ENCODE measurements around the gene LRRC32. TPM values are rescaled to one million over a fixed set of nuclear protein-coding genes. Genes with fewer than 3 reads are reported as not detected.

LRRC32 gene
- total and polyA plus RNA-seq, 9 of the 15 experiments (the other 6 are each of a cell fraction or from before 2014, with no cell fraction given), result 0.10 to 0.50 (median 0.19) TPM; not detected in 5

GRCh38 chr11:76670485-76671236 is at the start of gene LRRC32 (continued):
- TF ChIP-seq ZNF586 (CRISPR knock-in tag; conservative IDR thresholded peaks at IDR 0.05) (no peak), MXI1 (IDR thresholded peaks at IDR 0.05; ENCODE audit: low read depth, low read length) (no peak), KAT2B (IDR thresholded peaks at IDR 0.05; ENCODE audit: low read depth, low read length) (no peak), MLLT1 (IDR thresholded peaks at IDR 0.05) (0 out of 4 replicates have a peak, but pooled peaks of 1 of the 2 experiments have one; percentile 37), CHD4 (IDR thresholded peaks at IDR 0.05; ENCODE audit: insufficient read depth, insufficient replicate concordance, low read depth, low read length, poor library complexity, severe bottlenecking) (no peak), E2F5 (CRISPR knock-in tag; IDR thresholded peaks at IDR 0.05) (no peak), ZKSCAN1 (IDR thresholded peaks at IDR 0.05; ENCODE audit: low read depth, low read length) (no peak), FOXJ2 (tag; IDR thresholded peaks at IDR 0.05) (no peak), TAF15 (IDR thresholded peaks at IDR 0.05; ENCODE audit: low read depth, low read length) (no peak), DMBX1 (CRISPR knock-in tag; IDR thresholded peaks at IDR 0.05; ENCODE audit: borderline replicate concordance) (no peak), CREBBP (IDR thresholded peaks at IDR 0.05; ENCODE audit: low read depth, low read length) (no peak), ATF2 (CRISPR knock-in tag; IDR thresholded peaks at IDR 0.05) (no peak), ZNF764 (CRISPR knock-in tag; IDR thresholded peaks at IDR 0.05; ENCODE audit: low read depth) (no peak), ZNF79 (CRISPR knock-in tag; IDR thresholded peaks at IDR 0.05; ENCODE audit: low read depth) (no peak)
- TF ChIP-seq, protein P1, sequence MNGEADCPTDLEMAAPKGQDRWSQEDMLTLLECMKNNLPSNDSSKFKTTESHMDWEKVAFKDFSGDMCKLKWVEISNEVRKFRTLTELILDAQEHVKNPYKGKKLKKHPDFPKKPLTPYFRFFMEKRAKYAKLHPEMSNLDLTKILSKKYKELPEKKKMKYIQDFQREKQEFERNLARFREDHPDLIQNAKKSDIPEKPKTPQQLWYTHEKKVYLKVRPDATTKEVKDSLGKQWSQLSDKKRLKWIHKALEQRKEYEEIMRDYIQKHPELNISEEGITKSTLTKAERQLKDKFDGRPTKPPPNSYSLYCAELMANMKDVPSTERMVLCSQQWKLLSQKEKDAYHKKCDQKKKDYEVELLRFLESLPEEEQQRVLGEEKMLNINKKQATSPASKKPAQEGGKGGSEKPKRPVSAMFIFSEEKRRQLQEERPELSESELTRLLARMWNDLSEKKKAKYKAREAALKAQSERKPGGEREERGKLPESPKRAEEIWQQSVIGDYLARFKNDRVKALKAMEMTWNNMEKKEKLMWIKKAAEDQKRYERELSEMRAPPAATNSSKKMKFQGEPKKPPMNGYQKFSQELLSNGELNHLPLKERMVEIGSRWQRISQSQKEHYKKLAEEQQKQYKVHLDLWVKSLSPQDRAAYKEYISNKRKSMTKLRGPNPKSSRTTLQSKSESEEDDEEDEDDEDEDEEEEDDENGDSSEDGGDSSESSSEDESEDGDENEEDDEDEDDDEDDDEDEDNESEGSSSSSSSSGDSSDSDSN (IDR thresholded peaks at IDR 0.05; ENCODE audit: borderline replicate concordance in 1 of 2, low read depth in 2 of 2, low read length in 2 of 2), result no peak
- TF ChIP-seq, protein P2, sequence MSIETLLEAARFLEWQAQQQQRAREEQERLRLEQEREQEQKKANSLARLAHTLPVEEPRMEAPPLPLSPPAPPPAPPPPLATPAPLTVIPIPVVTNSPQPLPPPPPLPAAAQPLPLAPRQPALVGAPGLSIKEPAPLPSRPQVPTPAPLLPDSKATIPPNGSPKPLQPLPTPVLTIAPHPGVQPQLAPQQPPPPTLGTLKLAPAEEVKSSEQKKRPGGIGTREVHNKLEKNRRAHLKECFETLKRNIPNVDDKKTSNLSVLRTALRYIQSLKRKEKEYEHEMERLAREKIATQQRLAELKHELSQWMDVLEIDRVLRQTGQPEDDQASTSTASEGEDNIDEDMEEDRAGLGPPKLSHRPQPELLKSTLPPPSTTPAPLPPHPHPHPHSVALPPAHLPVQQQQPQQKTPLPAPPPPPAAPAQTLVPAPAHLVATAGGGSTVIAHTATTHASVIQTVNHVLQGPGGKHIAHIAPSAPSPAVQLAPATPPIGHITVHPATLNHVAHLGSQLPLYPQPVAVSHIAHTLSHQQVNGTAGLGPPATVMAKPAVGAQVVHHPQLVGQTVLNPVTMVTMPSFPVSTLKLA (conservative IDR thresholded peaks at IDR 0.05), result peak in 1 of 2 experiments; percentile 58; a peak in 2 of 4 replicates
